ENCODE data around the gene IKZF3.
"Not testable (repeated sequence)": the region's sequence is repeated elsewhere in the genome, so short reads cannot be mapped to it uniquely, and the experiment has no call there.

IKZF3 gene

DNA sequence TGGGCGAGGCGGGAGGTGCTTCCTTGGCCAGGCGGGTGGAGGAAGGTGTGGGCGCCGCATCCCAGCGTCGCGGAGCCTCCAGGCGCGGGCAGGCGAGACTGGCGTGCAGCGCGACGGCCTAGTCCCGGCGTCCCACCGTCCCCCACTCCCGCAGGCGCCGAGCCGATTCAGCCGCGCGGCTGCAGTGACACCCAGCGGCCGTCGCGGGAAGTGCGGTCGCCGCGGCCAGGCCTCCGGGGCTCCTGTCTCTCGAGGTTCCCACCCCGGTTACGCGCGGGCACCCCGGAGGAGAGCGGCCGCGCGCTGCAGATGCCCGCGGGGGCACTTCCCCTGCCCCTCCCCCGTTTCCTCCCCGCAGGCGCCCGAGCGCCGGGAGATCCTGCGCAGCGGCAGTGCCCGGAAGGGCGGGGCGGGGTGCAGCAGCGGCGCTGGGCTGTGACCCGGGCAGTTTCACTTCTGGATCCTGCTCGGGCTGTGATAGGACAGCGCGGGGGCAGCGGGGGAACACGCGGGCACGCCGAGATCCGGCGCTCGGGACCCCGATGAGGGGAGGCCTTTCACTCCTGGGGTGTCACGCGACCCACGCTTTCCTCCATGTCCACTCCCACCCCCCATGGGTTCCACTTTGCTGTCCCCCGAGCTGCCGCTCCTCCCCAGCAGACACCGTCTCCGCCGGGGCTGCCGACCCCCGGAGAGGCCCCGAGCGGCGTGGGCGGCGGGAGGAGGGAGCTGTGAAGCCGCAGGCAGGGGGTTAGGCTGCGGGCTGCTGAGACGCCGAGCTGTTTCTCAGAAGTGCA, 109.8 kb downstream of the IKZF3 start:
- peak; percentile 91 for DNase-seq

DNA sequence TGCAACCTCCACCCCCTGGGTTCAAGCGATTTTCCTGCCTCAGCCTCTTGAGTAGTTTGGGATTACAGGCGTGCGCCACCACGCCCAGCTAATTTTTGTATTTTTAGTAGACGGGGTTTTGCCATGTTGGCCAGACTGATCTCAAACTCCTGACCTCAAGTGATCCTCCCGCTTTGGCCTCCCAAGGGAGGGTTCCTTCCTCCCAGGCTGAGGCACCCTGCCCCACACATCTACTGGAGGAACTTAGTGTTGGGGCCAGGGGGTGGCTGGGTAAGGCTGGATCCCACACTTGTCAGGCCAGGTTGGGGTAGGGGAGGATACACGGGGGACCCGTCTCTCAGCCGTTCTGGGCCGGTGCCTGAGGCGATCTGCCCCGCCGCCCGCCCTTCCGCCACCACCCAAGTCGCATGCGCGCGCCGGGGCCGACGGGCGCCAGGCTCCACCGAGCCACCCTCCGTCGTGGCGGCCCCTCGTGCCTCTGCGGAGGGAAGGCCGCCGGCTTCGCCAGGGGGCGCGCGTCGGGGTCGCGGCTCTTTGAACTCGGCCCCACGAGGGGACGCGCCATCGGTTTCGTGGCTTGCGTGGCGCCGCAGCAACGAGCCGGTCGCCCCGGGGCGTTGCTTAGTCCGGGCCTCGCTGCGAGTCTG, 110.5 kb downstream of the IKZF3 start:
- DNase-seq = peak; percentile 73

DNA sequence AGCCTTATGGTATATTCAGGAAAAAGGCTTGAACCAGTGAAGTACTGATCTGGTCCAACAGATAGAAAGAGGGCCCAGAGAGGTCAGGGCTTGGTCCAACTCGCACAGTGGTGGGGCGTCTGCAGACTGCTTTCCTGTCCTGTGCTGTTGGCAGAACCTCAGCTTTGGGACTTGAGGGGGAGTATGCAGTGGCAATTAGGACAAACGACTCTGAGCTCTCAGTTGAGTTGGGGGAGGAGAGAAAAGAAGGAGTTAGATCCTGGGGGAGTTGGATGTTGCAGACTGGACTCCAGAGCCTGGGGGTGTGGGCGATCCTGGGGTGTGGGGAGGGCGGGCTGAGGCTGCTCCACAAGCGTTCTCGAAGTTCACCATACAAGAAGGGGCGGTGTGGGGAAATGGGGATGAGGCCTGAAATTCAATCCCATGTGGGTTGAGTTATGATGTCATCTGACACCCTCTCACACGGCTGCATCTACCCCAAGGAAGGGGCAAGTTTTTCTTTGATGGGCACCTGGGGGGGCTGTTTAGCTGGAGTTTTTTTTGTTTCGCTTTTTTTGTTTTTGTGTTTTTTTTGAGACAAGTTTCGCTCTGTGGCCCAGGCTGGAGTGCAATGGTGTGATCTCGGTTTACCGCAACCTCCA, 111.8 kb downstream of the IKZF3 start:
- DNase-seq = no peak

- no peak for DNase-seq
Observed at GRCh38 chr17:39751637-39752036, 112.5 kb downstream of the IKZF3 start.

DNA sequence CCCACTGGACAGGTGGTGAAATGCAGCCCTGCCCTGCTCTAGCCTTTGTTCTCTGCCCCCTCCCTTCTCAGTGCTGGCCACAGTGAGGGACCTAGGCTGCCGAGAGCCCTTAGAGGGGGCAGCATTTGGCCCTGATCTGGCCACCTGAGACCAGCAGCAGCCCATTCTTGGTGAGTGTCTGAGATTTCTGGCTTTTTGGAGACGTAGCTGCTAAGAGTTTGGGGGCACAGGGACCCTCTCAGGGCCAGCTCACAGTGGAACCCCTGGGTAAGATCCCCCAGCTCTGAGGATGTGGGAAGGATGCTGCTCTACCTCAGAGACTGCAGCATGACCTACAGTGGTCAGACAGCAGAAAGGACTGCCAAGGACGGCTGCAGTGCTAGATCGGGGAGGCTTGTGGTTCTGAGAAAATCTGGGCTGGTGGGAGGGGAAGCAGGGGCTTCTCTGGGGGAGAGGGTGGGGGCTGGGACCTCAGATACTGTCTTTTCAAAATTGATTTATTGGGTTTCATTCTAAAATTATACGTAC, 113.0 kb downstream of the IKZF3 start:
- DNase-seq = no peak

DNA sequence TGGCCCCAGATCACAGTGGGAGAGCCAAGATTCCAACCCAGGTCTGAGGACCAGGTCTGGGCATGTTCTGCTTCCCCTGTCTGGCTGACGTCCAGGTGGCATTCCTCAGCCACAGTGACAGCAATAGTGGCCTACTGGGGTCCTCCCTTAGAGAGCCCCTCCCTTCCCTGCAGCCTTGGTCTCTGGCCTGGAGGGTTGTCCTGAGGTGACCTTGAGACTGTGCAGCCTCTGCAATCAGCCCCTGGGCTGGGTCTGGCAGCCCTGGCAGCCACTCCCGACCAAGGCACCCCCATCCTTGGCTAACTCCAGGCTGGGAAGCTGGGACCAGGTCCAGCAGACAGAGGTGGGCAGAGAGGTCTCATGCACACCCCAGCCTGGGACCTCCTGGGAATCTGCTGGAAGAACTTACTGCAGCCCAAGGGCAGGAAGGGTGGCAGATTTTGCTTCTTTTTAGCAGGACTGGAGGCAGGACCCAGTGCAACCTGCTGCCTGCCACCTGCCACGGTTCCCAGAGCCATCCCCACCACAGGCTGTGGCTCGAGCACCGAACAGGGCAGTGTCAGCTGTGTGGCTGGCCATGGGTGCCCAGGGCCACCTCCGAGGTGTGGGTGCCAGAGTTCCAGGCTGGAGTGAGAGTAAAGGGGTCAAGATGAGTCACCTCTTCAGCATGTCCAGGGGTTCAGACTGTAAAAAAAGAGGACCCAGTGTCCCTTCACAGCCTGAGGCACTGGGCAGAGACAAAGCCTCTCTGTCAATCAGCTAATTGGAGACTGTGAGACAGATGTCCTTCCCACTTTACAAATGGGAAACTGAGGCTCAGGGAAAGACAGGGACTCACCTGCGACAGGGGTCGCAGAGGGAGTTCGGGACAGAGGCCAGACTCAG, 113.7 kb downstream of the IKZF3 start:
- DNase-seq = no peak

DNA sequence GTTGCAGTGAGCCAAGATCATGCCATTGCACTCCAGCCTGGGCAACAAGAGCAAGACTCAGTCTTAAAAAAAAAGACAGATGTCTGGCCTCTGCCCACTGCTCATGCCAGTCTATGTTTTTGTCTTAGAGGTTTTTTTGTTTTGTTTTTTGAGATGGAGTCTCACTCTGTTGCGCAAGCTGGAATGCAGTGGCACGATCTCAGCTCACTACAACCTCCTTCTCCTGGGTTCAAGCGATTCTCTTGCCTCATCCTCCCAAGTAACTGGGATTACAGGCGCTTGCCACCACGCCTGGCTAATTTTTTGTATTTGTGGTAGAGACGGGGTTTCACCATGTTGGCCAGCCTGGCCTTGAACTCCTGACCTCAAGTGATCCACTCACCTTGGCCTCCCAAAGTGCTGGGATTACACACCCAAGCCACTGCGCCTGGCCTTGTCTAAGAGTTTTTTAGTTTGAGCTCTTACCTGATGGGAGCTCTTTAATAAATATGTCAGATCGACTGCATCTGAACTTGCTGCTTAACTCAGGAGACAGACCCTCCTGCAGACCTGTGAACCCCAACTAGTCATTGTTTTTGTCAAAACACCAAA, 115.6 kb downstream of the IKZF3 start:
- not testable (repeated sequence) for DNase-seq

- no peak for DNase-seq
Observed at GRCh38 chr17:39747745-39748144, 116.4 kb downstream of the IKZF3 start.

- DNase-seq = no peak
Observed at GRCh38 chr17:39746145-39746461, 118.0 kb downstream of the IKZF3 start.

DNA sequence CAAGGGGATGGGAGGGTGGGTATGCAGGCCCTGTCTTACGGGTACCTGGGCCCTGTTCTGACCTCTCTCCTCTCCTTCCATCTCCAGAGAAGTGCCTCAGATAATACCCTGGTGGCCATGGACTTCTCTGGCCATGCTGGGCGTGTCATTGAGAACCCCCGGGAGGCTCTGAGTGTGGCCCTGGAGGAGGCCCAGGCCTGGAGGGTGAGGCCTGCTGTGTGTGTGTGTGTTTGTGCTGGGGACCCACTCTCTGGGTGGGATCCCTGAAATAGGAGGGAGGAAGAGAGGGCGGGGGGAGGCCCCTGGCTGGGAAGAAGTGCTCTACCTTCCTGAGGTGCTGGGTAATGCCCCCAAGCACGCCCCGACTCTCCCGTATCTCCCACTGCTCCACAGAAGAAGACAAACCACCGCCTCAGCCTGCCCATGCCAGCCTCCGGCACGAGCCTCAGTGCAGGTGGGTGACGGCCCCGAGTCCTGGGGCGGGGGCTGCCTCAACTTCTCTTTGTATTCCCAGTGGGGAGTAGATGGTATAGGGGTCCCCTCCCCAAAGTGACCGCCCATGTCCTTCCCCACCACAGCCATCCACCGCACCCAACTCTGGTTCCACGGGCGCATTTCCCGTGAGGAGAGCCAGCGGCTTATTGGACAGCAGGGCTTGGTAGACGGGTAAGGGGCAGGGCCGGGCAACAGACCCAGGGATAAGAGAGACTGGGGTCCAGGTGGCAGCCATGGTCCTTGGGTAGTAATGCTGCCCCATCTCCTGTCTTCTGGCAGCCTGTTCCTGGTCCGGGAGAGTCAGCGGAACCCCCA, 118.6 kb downstream of the IKZF3 start:
- no peak for DNase-seq

- DNase-seq = no peak
Observed at GRCh38 chr17:39744836-39745215, 119.3 kb downstream of the IKZF3 start.

- DNase-seq = no peak
Observed at GRCh38 chr17:39744075-39744835, 119.9 kb downstream of the IKZF3 start.

- no peak for DNase-seq
Observed at GRCh38 chr17:39742856-39743436, 121.2 kb downstream of the IKZF3 start.

DNA sequence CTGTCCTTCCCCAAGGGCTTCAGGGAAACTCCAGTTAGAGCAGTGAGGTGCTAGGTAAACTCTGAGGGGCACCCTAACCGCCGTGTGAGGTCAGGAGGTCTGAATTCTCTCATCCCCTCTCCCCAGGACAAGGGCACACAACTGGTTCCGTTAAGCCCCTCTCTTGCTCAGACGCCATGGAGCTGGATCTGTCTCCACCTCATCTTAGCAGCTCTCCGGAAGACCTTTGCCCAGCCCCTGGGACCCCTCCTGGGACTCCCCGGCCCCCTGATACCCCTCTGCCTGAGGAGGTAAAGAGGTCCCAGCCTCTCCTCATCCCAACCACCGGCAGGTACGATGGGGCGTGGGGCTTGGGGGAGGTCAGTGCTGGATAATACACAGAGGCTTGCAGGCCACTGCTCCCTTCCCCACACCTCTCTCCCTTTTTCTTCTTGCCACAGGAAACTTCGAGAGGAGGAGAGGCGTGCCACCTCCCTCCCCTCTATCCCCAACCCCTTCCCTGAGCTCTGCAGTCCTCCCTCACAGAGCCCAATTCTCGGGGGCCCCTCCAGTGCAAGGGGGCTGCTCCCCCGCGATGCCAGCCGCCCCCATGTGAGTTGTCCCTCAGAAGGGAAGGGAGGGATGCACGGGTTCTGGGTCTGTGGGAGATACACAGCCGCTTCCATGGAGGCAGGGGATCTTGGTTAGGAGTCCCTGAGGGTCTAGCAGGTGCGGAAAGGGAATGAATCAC, 121.8 kb downstream of the IKZF3 start:
- no peak for DNase-seq

GRCh38 chr17:39740357-39741111, 123.6 kb downstream of the IKZF3 start:
- DNase-seq = no peak

- no peak for DNase-seq
Observed at GRCh38 chr17:39739885-39740356, 124.2 kb downstream of the IKZF3 start.

DNA sequence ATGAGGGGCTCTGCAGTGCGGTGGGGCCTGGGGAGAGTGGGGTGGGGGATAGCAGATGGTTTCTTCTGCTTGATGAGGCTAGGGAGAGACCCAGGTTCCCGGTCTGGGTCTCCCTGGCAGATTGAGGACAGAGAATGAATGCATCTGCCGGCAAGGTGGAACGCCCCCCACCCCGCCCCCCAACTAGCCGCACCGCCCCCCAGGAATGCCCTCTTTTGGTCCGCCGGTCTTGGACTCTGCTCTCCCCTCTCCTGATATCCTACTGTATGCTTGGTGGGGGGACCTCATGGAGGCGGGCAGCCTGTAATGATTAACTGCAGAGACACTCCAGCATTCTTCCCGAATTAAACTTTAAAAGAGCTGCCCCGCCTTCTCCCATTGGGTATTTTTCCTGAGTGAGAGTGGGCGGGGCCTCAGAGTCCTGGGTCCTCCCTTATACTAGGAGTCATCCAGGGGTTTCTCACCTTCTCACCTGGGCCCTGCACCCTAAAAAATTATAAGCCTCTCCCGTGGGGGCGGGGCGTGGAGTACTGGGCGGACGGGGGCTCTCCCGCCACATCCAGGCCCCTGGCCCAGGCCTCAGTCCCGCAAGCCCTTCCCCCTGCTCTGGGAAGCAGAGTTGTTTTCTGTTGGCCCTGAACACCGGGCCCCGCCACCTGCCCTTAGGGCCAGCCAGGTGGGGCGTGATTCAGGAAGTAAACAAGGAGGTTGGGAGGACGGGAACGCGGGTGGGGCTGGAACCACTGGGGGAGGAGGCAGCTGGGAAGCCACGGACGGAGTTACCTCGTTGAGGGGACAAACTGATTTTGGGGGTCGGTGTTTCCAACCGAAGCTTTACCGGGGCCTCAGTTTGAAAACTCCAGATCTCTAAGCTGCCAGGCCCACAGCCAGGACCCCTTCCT, 124.9 kb downstream of the IKZF3 start:
- no peak for DNase-seq

DNA sequence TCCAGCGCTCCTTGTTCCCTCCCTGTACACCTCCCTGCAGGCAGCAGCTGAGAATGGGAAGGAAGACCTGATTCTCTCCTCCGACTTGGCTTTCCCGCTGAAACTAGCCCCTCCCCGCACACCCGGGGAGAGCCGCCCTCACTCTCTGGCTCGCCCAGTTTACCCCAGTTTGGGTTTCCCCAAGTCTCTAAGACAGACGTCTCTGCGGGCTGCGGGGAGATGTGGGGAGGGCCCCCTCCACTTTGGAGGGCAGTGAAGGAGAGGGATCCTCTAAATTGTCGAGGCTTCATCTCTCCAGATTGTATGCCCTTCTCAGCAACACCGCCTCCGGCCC, 125.6 kb downstream of the IKZF3 start:
- DNase-seq = peak; percentile 52
